ENCODE data around the gene POGLUT3. TPM values are rescaled to one million over a fixed set of nuclear protein-coding genes. Genes with fewer than 3 reads are reported as not detected.

Gene POGLUT3
- total RNA-seq, 1 experiment from 2014 or later: 16.9 TPM

DNA sequence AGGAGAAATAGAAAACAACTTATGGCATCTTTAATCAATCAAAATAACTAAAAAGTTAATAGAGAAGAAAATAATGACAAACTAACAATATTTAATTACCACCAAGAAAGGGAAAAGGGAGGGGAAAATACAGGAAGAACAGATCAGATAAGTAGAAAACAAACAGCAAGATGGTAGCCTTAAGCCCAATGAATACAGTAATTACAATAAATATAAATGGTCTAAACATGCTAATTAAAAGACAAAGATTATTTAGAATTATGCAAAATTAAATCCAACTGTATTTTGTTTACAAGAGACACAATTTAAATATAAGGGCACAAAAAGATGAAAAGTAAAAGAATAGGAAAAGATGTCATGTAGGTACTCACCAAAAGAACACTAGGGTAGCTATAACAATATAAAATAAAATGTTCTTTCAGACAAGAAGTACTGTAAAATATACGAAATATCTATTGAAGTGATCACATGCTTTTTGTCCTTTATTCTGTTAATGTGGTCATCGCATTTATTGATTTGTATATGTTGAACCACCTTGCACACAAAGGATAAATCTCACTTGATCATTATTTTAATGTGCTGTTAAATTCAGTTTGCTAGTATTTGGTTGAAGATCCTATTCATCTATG, 44.9 kb downstream of the POGLUT3 start:
- TF ChIP-seq, protein P1, sequence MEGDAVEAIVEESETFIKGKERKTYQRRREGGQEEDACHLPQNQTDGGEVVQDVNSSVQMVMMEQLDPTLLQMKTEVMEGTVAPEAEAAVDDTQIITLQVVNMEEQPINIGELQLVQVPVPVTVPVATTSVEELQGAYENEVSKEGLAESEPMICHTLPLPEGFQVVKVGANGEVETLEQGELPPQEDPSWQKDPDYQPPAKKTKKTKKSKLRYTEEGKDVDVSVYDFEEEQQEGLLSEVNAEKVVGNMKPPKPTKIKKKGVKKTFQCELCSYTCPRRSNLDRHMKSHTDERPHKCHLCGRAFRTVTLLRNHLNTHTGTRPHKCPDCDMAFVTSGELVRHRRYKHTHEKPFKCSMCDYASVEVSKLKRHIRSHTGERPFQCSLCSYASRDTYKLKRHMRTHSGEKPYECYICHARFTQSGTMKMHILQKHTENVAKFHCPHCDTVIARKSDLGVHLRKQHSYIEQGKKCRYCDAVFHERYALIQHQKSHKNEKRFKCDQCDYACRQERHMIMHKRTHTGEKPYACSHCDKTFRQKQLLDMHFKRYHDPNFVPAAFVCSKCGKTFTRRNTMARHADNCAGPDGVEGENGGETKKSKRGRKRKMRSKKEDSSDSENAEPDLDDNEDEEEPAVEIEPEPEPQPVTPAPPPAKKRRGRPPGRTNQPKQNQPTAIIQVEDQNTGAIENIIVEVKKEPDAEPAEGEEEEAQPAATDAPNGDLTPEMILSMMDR (IDR thresholded peaks at IDR 0.05; ENCODE audit: unreplicated experiment): no peak
- intact Hi-C loops (cut with micrococcal nuclease; ENCODE audit: unreplicated experiment): no loop called here
- H3K27me3 Mint-ChIP-seq (ENCODE audit: unreplicated experiment): no peaks in the 10 kb centered on the region
- BruUV-seq (replicated peaks): no TSS peak
- no peak overlapping the region for H3K27ac Mint-ChIP-seq (ENCODE audit: unreplicated experiment)
- CTCF ChIA-PET: no interaction called here
- H3K4me1 Mint-ChIP-seq (ENCODE audit: low read depth, unreplicated experiment): no peaks in the 10 kb centered on the region
- no peak for DNase-seq
- no peaks in the 10 kb centered on the region for H3K36me3 Mint-ChIP-seq (ENCODE audit: insufficient read depth, unreplicated experiment)
- H3K9me3 Mint-ChIP-seq (ENCODE audit: low read depth, unreplicated experiment): peaks cover 4% of the 10 kb centered on the region
- H3K4me3 Mint-ChIP-seq (ENCODE audit: low read depth, unreplicated experiment): no peak overlapping the region

Other genes starting within 250 kb of the POGLUT3 start
- gene C11orf65, start 30.9 kb downstream of the POGLUT3 start, total RNA-seq (2022): not detected in 2 replicates
- gene EXPH5, start 95.4 kb upstream of the POGLUT3 start, total RNA-seq (2022): 14.0 and 17.0 TPM in 2 replicates
- 31.2 and 31.7 TPM in 2 replicates for gene DDX10, start 166.7 kb upstream of the POGLUT3 start, total RNA-seq (2022)